ENCODE data around the gene TSPAN1. TPM values are rescaled to one million over a fixed set of nuclear protein-coding genes. Genes with fewer than 3 reads are reported as not detected.

The TSPAN1 gene
- polyA plus RNA-seq, 3 donors, result not detected

- H3K9me3 Mint-ChIP-seq, result peaks cover 0 to 18% (median 10%) of the 10 kb centered on the region in 7 donors
- no peaks in the 10 kb centered on the region for H4K20me1 ChIP-seq (ENCODE audit: insufficient read depth, low read length)
- H3K79me2 ChIP-seq (ENCODE audit: insufficient read depth, low read length), result no peaks in the 10 kb centered on the region
- no peaks in the 10 kb centered on the region for H3K36me3 ChIP-seq (replicated peaks in 1 of 2; ENCODE audit: control insufficient read depth in 1 of 2, insufficient read depth in 2 of 2, low read length in 2 of 2)
- peaks cover 22 to 29% of the 10 kb centered on the region in 2 donors for H3K4me1 ChIP-seq (ENCODE audit: control insufficient read depth in 1 of 2, insufficient read depth in 2 of 2, low read length in 2 of 2)
- no peak overlapping the region for H2AFZ ChIP-seq (ENCODE audit: insufficient read depth, low read depth, low read length, poor library complexity, severe bottlenecking)
- WGBS (ENCODE audit: insufficient coverage), result no CpG with 5 or more reads among the region's 10 CpGs
- no peak overlapping the region for H3K27ac Mint-ChIP-seq
- H3K9ac ChIP-seq (ENCODE audit: insufficient read depth, low read length, poor library complexity, severe bottlenecking), result no peak overlapping the region
- peak overlapping the region; percentile 88 for H3K4me2 ChIP-seq (replicated peaks; ENCODE audit: extremely low read depth, low read length, poor library complexity, severe bottlenecking)
- H3K36me3 Mint-ChIP-seq, result peaks cover 2 to 3% of the 10 kb centered on the region in 2 donors
- H3K9me3 ChIP-seq (replicated peaks in 1 of 2; ENCODE audit: control insufficient read depth in 1 of 2, insufficient read depth in 1 of 2, low read length in 2 of 2), result no peaks in the 10 kb centered on the region
- intact Hi-C loops (cut with micrococcal nuclease), result loop anchor here in 1 of 2 donors (5.0 kb wide), 1 partner anchor 241 kb away; no protein-coding TSS in a partner anchor
- TF ChIP-seq CTCF (IDR thresholded peaks at IDR 0.05), result no peak
- no peak for DNase-seq
- peak overlapping the region in 1 of 2 donors; percentile 98 for H3K4me3 Mint-ChIP-seq
- H3K27me3 Mint-ChIP-seq (ENCODE audit: low read depth in 3 of 3), result peaks cover 43 to 59% (median 53%) of the 10 kb centered on the region in 3 donors
- no peak overlapping the region for H3K27ac ChIP-seq (ENCODE audit: low read depth in 1 of 2, low read length in 2 of 2)
- H3K4me3 ChIP-seq (replicated peaks in 1 of 3; ENCODE audit: low read depth in 2 of 3, low read length in 3 of 3), result no peak overlapping the region
- peaks cover 39 to 61% of the 10 kb centered on the region in 2 donors for H3K27me3 ChIP-seq (ENCODE audit: control insufficient read depth in 2 of 2, insufficient read depth in 2 of 2, low read length in 2 of 2)
- peaks cover 31% of the 10 kb centered on the region for H3K4me1 Mint-ChIP-seq
Observed at GRCh38 chr1:46131093-46131492, 43.8 kb upstream of the TSPAN1 start.

GRCh38 chr1:46131712-46132528, 43.0 kb upstream of the TSPAN1 start:
- intact Hi-C loops (cut with micrococcal nuclease), result loop anchor here in 1 of 2 donors (5.0 kb wide), 1 partner anchor 240 kb away; no protein-coding TSS in a partner anchor
- Histone ChIP-seq H3K27me3 (ENCODE audit: control insufficient read depth in 2 of 2, insufficient read depth in 2 of 2, low read length in 2 of 2) (peaks cover 39 to 64% of the 10 kb centered on the region in 2 donors), H3K9ac (ENCODE audit: insufficient read depth, low read length, poor library complexity, severe bottlenecking) (peak overlapping the region; percentile 73), H3K4me3 (replicated peaks in 1 of 3; ENCODE audit: low read depth in 2 of 3, low read length in 3 of 3) (peak overlapping the region; percentile 43 to 83 (median 74)), H3K79me2 (ENCODE audit: insufficient read depth, low read length) (no peaks in the 10 kb centered on the region), H3K4me2 (replicated peaks; ENCODE audit: extremely low read depth, low read length, poor library complexity, severe bottlenecking) (peak overlapping the region; percentile 88), H3K9me3 (replicated peaks in 1 of 2; ENCODE audit: control insufficient read depth in 1 of 2, insufficient read depth in 1 of 2, low read length in 2 of 2) (no peaks in the 10 kb centered on the region), H3K4me1 (ENCODE audit: control insufficient read depth in 1 of 2, insufficient read depth in 2 of 2, low read length in 2 of 2) (peaks cover 22 to 29% of the 10 kb centered on the region in 2 donors), H3K27ac (ENCODE audit: low read depth in 1 of 2, low read length in 2 of 2) (peak overlapping the region in 1 of 2 donors; percentile 88), H2AFZ (ENCODE audit: insufficient read depth, low read depth, low read length, poor library complexity, severe bottlenecking) (peak overlapping the region; percentile 92), H4K20me1 (ENCODE audit: insufficient read depth, low read length) (no peaks in the 10 kb centered on the region), H3K36me3 (replicated peaks in 1 of 2; ENCODE audit: control insufficient read depth in 1 of 2, insufficient read depth in 2 of 2, low read length in 2 of 2) (no peaks in the 10 kb centered on the region)
- H3K4me3 Mint-ChIP-seq, result peak overlapping the region; percentile 97 to 98
- peak overlapping the region in 6 of 7 donors; percentile 15 to 99 (median 88) for H3K27ac Mint-ChIP-seq
- WGBS (ENCODE audit: insufficient coverage), result 2% methylated on average over 16 of the region's 38 CpGs
- peaks cover 43 to 60% (median 53%) of the 10 kb centered on the region in 3 donors for H3K27me3 Mint-ChIP-seq (ENCODE audit: low read depth in 3 of 3)
- peaks cover 0 to 18% (median 10%) of the 10 kb centered on the region in 7 donors for H3K9me3 Mint-ChIP-seq
- no peak for TF ChIP-seq CTCF (IDR thresholded peaks at IDR 0.05)
- peaks cover 2 to 3% of the 10 kb centered on the region in 2 donors for H3K36me3 Mint-ChIP-seq
- peaks cover 31% of the 10 kb centered on the region for H3K4me1 Mint-ChIP-seq
- DNase-seq, result peak in 2 of 3 donors; percentile 6 to 20

Data from CD14-positive monocyte (primary cell).